Lung (tissue), 12 donors: ENCODE data around the gene PTPRH. TPM values are rescaled to one million over a fixed set of nuclear protein-coding genes. Genes with fewer than 3 reads are reported as not detected.
"Not testable (repeated sequence)": the region's sequence is repeated elsewhere in the genome, so short reads cannot be mapped to it uniquely, and the experiment has no call there.

Experiments used
- ATAC-seq: fragments of 200-7000 bp; cut with Tn5 transposase; one replicate; pipeline ENCODE4 v1.9.1; 2020; ENCODE audit warnings: moderate number of reproducible peaks; ENCODE audit not compliant: insufficient read depth, low FRiP score
- DNase-seq, 3 donors: peaks; one replicate each; pipeline ENCODE4 v3.0.0-alpha.2; 2013 to 2017
- H3K27ac ChIP-seq, 2 donors: one replicate each; pipeline ENCODE4 v1.5.1; 2013; ENCODE audit warnings: mild to moderate bottlenecking in 2 of 2, moderate library complexity in 2 of 2, control low read depth in 1 of 2, inconsistent platforms in 1 of 2, low read depth in 1 of 2, low read length in 1 of 2
- H3K27me3 ChIP-seq, 3 donors: one replicate each; pipeline ENCODE4 v1.5.1; 2013; ENCODE audit warnings: low read length in 2 of 3; ENCODE audit not compliant: control insufficient read depth in 3 of 3, insufficient read depth in 3 of 3
- H3K36me3 ChIP-seq, 4 donors: one replicate each; pipeline ENCODE4 v1.5.1; 2013; ENCODE audit warnings: low read length in 4 of 4, mild to moderate bottlenecking in 1 of 4, moderate library complexity in 1 of 4; ENCODE audit not compliant: control insufficient read depth in 4 of 4, insufficient read depth in 4 of 4
- H3K4me1 ChIP-seq, 5 donors: one replicate each; pipeline ENCODE4 v1.5.1; 2013; ENCODE audit warnings: low read length in 5 of 5, mild to moderate bottlenecking in 2 of 5, moderate library complexity in 1 of 5; ENCODE audit not compliant: control insufficient read depth in 5 of 5, insufficient read depth in 5 of 5
- H3K4me3 ChIP-seq: one replicate; pipeline ENCODE4 v1.5.1; 2013; ENCODE audit warnings: mild to moderate bottlenecking, control low read depth, moderate library complexity
- H3K9ac ChIP-seq, 2 donors: one replicate each; pipeline ENCODE4 v1.5.1; 2013; ENCODE audit warnings: low read length in 2 of 2, control low read depth in 1 of 2; ENCODE audit not compliant: insufficient read depth in 1 of 2
- H3K9me3 ChIP-seq, 4 donors: one replicate each; pipeline ENCODE4 v1.5.1; 2013; ENCODE audit warnings: low read length in 3 of 4, mild to moderate bottlenecking in 1 of 4, moderate library complexity in 1 of 4; ENCODE audit not compliant: control insufficient read depth in 4 of 4, insufficient read depth in 3 of 4
- CTCF ChIP-seq: IDR thresholded peaks from 2 replicates; pipeline ENCODE4 v1.5.1; 2012; ENCODE audit warnings: mild to moderate bottlenecking; ENCODE audit errors: control extremely low read depth, extremely low read depth
- WGBS, 2 donors: extraction: QIAGEN DNeasy Blood & Tissue Kit; methylation state at CpG; one replicate each; pipeline ENCODE4 v1.1.7; 2013; 5-methylcytosine and 5-hydroxymethylcytosine counted together
- polyA plus RNA-seq, 2 donors: library from polyadenylated mRNA; stranded (reverse); fragments of 200-250 nt; gene quantifications; one replicate each; pipeline ENCODE4 v1.2.1, GENCODE V29; 2013
- total RNA-seq, 2 donors: library from RNA; depleted of rRNA in 1 of 2; stranded (reverse); fragments of >200 nt in 1 of 2; gene quantifications; one replicate each; pipeline ENCODE4 v1.2.1, GENCODE V29; 2014 to 2021
- donor health status: control.
- donor health status: control.
- donor health status: Bipolar disorder and iron deficiency.
- donor health status: healthy.
- donor health status: DM: yes; HTN: yes; CAD: no.

PTPRH gene
- total and polyA plus RNA-seq, 4 donors: 0.22 to 1.3 (median 0.51) TPM

- Histone ChIP-seq H3K4me3 (no peak overlapping the region), H3K27me3 (peaks cover 6 to 36% (median 15%) of the 10 kb centered on the region in 3 donors), H3K9me3 (peaks cover 0 to 6% (median 0%) of the 10 kb centered on the region in 4 donors), H3K27ac (peak overlapping the region in 1 of 2 donors; percentile 97), H3K36me3 (no peaks in the 10 kb centered on the region), H3K9ac (no peak overlapping the region), H3K4me1 (peaks cover 0 to 2% (median 0%) of the 10 kb centered on the region in 5 donors)
- WGBS, 2 donors: 5 to 6% methylated on average over 50 to 52 of the region's 52 CpGs
- no peak for TF ChIP-seq CTCF
- ATAC-seq (no peak), DNase-seq (no peak)
These were observed 52.9 kb downstream of the PTPRH start for GRCh38 chr19:55156202-55157063.

- ATAC-seq, H3K4me3 ChIP-seq, H3K36me3 ChIP-seq, H3K9me3 ChIP-seq, H3K9ac ChIP-seq, H3K4me1 ChIP-seq, DNase-seq: not testable (repeated sequence)
- H3K27ac ChIP-seq: peak overlapping the region in 1 of 2 donors; percentile 36
- H3K27me3 ChIP-seq: peaks cover 5 to 30% (median 11%) of the 10 kb centered on the region in 3 donors
- WGBS, 2 donors: 4% methylated on average over 5 of the region's 5 CpGs
These were observed 53.5 kb downstream of the PTPRH start for GRCh38 chr19:55155784-55156183.

- H3K4me1 ChIP-seq: peaks cover 0 to 2% (median 0%) of the 10 kb centered on the region in 5 donors
- no peak overlapping the region for H3K9ac ChIP-seq
- no peak for TF ChIP-seq CTCF
- no peak for DNase-seq
- ATAC-seq: no peak
- no peaks in the 10 kb centered on the region for H3K36me3 ChIP-seq
- H3K4me3 ChIP-seq: no peak overlapping the region
- peaks cover 5 to 37% (median 12%) of the 10 kb centered on the region in 3 donors for H3K27me3 ChIP-seq
- no peak overlapping the region for H3K27ac ChIP-seq
- WGBS, 2 donors: 82 to 87% methylated on average over 12 of the region's 12 CpGs
- H3K9me3 ChIP-seq: peaks cover 0 to 6% (median 0%) of the 10 kb centered on the region in 4 donors
These were observed 55.5 kb downstream of the PTPRH start for GRCh38 chr19:55153652-55154264.

- H3K4me3 ChIP-seq: no peak overlapping the region
- H3K4me1 ChIP-seq: peaks cover 0 to 2% (median 0%) of the 10 kb centered on the region in 5 donors
- TF ChIP-seq CTCF: no peak
- H3K9ac ChIP-seq: no peak overlapping the region
- H3K36me3 ChIP-seq: no peaks in the 10 kb centered on the region
- peaks cover 0 to 6% (median 0%) of the 10 kb centered on the region in 4 donors for H3K9me3 ChIP-seq
- DNase-seq (no peak), ATAC-seq (no peak)
- peaks cover 5 to 32% (median 10%) of the 10 kb centered on the region in 3 donors for H3K27me3 ChIP-seq
- peak overlapping the region in 1 of 2 donors; percentile 17 for H3K27ac ChIP-seq
These were observed 57.3 kb downstream of the PTPRH start for GRCh38 chr19:55152017-55152416.
